Activated naive CD8-positive, alpha-beta T cell treated with anti-CD3 and anti-CD28 coated beads, Interleukin-2, amount 50 U/mL, for 16 hours (primary cell): ENCODE measurements around the gene DDX54.

Experiments used
- DNase-seq: peaks from one replicate; pipeline ENCODE4 v3.0.0-alpha.2; 2020; ENCODE audit warnings: low read depth, low spot score

Gene DDX54

GRCh38 chr12:113189361-113189760, 4.1 kb upstream of the DDX54 start:
- no peak for DNase-seq

GRCh38 chr12:113186666-113187325, 1.5 kb upstream of the DDX54 start:
- no peak for DNase-seq

- DNase-seq = no peak
Observed at GRCh38 chr12:113186033-113186365, 721 bp upstream of the DDX54 start.

- peak; percentile 68 for DNase-seq
Observed at GRCh38 chr12:113184900-113185179, 438 bp downstream of the DDX54 start.

GRCh38 chr12:113184098-113184899, 979 bp downstream of the DDX54 start:
- DNase-seq = no peak

GRCh38 chr12:113183030-113183589, 2.2 kb downstream of the DDX54 start:
- DNase-seq = no peak

GRCh38 chr12:113181975-113182374, 3.3 kb downstream of the DDX54 start:
- no peak for DNase-seq

GRCh38 chr12:113180333-113180732, 4.9 kb downstream of the DDX54 start:
- no peak for DNase-seq

- no peak for DNase-seq
Observed at GRCh38 chr12:113179023-113179422, 6.3 kb downstream of the DDX54 start.

GRCh38 chr12:113174461-113175384, 10.6 kb downstream of the DDX54 start:
- DNase-seq = peak; percentile 56

GRCh38 chr12:113173081-113173698, 12.1 kb downstream of the DDX54 start:
- no peak for DNase-seq

GRCh38 chr12:113172185-113172584, 13.1 kb downstream of the DDX54 start:
- DNase-seq = no peak

- no peak for DNase-seq
Observed at GRCh38 chr12:113171543-113171942, 13.7 kb downstream of the DDX54 start.

GRCh38 chr12:113170926-113171325, 14.4 kb downstream of the DDX54 start:
- no peak for DNase-seq

- no peak for DNase-seq
Observed at GRCh38 chr12:113170457-113170856, 14.8 kb downstream of the DDX54 start.

- no peak for DNase-seq
Observed at GRCh38 chr12:113169697-113170096, 15.6 kb downstream of the DDX54 start.

- DNase-seq = no peak
Observed at GRCh38 chr12:113167868-113168267, 17.4 kb downstream of the DDX54 start.

GRCh38 chr12:113165521-113166450, 19.5 kb downstream of the DDX54 start:
- no peak for DNase-seq

GRCh38 chr12:113164014-113164413, 21.3 kb downstream of the DDX54 start:
- no peak for DNase-seq

GRCh38 chr12:113163030-113163360, 22.3 kb downstream of the DDX54 start:
- no peak for DNase-seq
